ENCODE measurements around the gene DGKI. TPM values are rescaled to one million over a fixed set of nuclear protein-coding genes. Genes with fewer than 3 reads are reported as not detected.

DGKI gene
- total RNA-seq, 3 donors from 2014 or later (not counting 1 experiment from before 2014, with no cell fraction given) = 0.53 TPM; not detected in 2

DNA sequence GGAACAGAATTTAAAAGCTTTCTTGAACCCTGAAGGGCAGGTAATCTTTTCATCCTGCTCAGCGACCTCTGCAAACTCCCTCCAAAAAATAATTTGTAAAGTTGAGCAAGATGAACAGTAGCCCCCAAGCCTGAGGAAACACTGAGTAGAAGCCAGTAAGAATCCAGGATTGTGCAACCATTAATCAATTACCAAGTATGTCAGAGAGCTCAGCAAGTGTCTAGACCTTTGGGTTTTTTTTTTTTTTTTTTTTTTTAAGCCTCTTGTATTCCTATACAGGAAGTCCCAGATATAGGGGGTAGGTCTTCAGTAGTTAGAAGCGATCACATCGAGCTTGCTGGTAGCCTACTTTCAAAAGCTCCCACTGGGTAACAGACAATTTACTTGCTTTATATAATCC is 155.2 kb downstream of the DGKI start:
- intact Hi-C loops (cut with micrococcal nuclease) = no loop called here
- Mint-ChIP-seq H3K4me1 (no peaks in the 10 kb centered on the region), H3K27ac (no peak overlapping the region), H3K4me3 (no peak overlapping the region), H3K9me3 (no peaks in the 10 kb centered on the region), H3K27me3 (ENCODE audit: low read depth in 2 of 2) (no peaks in the 10 kb centered on the region), H3K36me3 (no peaks in the 10 kb centered on the region)
- Histone ChIP-seq H3K9me3 (ENCODE audit: control insufficient read depth, insufficient read depth, low read length) (no peaks in the 10 kb centered on the region), H3K27ac (ENCODE audit: low read length) (no peak overlapping the region), H3K36me3 (ENCODE audit: control insufficient read depth, insufficient read depth, low read length) (no peaks in the 10 kb centered on the region), H3K4me1 (ENCODE audit: control insufficient read depth, insufficient read depth, low read length) (no peaks in the 10 kb centered on the region), H3K27me3 (ENCODE audit: control insufficient read depth, insufficient read depth, low read length) (no peaks in the 10 kb centered on the region), H3K4me3 (ENCODE audit: low read length) (no peak overlapping the region)
- 93% methylated on average over 3 of the region's 3 CpGs for WGBS (ENCODE audit: insufficient coverage)
- ATAC-seq (no peak), DNase-seq (no peak)
- TF ChIP-seq, protein P1, sequence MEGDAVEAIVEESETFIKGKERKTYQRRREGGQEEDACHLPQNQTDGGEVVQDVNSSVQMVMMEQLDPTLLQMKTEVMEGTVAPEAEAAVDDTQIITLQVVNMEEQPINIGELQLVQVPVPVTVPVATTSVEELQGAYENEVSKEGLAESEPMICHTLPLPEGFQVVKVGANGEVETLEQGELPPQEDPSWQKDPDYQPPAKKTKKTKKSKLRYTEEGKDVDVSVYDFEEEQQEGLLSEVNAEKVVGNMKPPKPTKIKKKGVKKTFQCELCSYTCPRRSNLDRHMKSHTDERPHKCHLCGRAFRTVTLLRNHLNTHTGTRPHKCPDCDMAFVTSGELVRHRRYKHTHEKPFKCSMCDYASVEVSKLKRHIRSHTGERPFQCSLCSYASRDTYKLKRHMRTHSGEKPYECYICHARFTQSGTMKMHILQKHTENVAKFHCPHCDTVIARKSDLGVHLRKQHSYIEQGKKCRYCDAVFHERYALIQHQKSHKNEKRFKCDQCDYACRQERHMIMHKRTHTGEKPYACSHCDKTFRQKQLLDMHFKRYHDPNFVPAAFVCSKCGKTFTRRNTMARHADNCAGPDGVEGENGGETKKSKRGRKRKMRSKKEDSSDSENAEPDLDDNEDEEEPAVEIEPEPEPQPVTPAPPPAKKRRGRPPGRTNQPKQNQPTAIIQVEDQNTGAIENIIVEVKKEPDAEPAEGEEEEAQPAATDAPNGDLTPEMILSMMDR (IDR thresholded peaks at IDR 0.05) = no peak

DNA sequence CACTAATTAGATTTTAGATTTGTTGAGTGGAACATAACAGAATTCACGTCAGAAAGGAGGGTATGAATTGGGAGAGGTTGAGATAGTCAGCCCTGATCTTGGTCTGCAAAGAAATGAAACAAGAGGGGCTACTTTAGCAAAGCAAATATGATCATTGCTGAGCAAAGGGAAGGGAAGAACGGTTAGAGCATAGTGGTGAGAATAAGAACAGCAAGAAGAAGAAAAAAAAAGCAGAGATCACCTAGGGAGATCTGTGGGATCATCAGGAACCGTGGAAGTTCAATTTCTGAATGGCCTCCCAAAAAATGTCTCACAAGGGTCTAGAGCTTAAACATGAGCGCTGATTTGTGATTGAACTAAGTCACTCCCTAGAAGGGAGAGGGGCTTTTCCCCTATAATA is 156.1 kb downstream of the DGKI start:
- TF ChIP-seq, protein P1 (IDR thresholded peaks at IDR 0.05) = no peak
- intact Hi-C loops (cut with micrococcal nuclease) = no loop called here
- no peak overlapping the region for H3K4me3 Mint-ChIP-seq
- no peaks in the 10 kb centered on the region for H3K4me1 ChIP-seq (ENCODE audit: control insufficient read depth, insufficient read depth, low read length)
- H3K27me3 Mint-ChIP-seq (ENCODE audit: low read depth in 2 of 2) = no peaks in the 10 kb centered on the region
- H3K9me3 ChIP-seq (ENCODE audit: control insufficient read depth, insufficient read depth, low read length) = no peaks in the 10 kb centered on the region
- H3K27ac ChIP-seq (ENCODE audit: low read length) = no peak overlapping the region
- WGBS (ENCODE audit: insufficient coverage) = 80% methylated on average over 4 of the region's 4 CpGs
- ATAC-seq (no peak), DNase-seq (no peak)
- no peaks in the 10 kb centered on the region for H3K27me3 ChIP-seq (ENCODE audit: control insufficient read depth, insufficient read depth, low read length)
- H3K4me3 ChIP-seq (ENCODE audit: low read length) = no peak overlapping the region
- no peaks in the 10 kb centered on the region for H3K4me1 Mint-ChIP-seq
- no peaks in the 10 kb centered on the region for H3K36me3 Mint-ChIP-seq
- H3K27ac Mint-ChIP-seq = no peak overlapping the region
- H3K36me3 ChIP-seq (ENCODE audit: control insufficient read depth, insufficient read depth, low read length) = no peaks in the 10 kb centered on the region
- H3K9me3 Mint-ChIP-seq = no peaks in the 10 kb centered on the region

DNA sequence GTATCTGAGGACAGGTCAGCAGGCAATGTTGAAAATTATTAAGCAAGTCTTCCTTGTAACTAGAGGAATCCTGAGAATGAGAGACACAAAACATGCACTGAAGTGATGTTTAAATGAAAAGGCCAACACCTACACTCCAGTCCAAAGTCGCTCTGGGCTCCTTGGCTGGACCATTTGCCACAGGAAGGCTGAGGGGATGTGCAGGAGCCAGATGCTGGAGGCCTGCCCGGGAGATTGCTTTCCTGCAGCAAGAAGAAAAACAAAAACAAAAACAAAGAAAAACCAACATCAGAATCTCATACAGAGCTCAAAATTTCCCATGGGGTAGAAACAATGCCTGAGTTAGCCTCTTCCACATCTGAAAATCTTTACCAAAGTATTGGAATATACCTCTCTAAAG is 157.0 kb downstream of the DGKI start:
- H3K4me3 ChIP-seq (ENCODE audit: low read length) = no peak overlapping the region
- H3K27ac ChIP-seq (ENCODE audit: low read length) = no peak overlapping the region
- WGBS (ENCODE audit: insufficient coverage) = 84% methylated on average over 2 of the region's 2 CpGs
- no peak for DNase-seq
- intact Hi-C loops (cut with micrococcal nuclease) = no loop called here
- H3K36me3 Mint-ChIP-seq = no peaks in the 10 kb centered on the region
- no peaks in the 10 kb centered on the region for H3K9me3 ChIP-seq (ENCODE audit: control insufficient read depth, insufficient read depth, low read length)
- no peaks in the 10 kb centered on the region for H3K27me3 ChIP-seq (ENCODE audit: control insufficient read depth, insufficient read depth, low read length)
- H3K27me3 Mint-ChIP-seq (ENCODE audit: low read depth in 2 of 2) = no peaks in the 10 kb centered on the region
- no peaks in the 10 kb centered on the region for H3K4me1 ChIP-seq (ENCODE audit: control insufficient read depth, insufficient read depth, low read length)
- no peaks in the 10 kb centered on the region for H3K4me1 Mint-ChIP-seq
- TF ChIP-seq, protein P1 (IDR thresholded peaks at IDR 0.05) = no peak
- no peaks in the 10 kb centered on the region for H3K36me3 ChIP-seq (ENCODE audit: control insufficient read depth, insufficient read depth, low read length)
- ATAC-seq = no peak
- H3K27ac Mint-ChIP-seq = no peak overlapping the region
- no peak overlapping the region for H3K4me3 Mint-ChIP-seq
- H3K9me3 Mint-ChIP-seq = no peaks in the 10 kb centered on the region

DNA sequence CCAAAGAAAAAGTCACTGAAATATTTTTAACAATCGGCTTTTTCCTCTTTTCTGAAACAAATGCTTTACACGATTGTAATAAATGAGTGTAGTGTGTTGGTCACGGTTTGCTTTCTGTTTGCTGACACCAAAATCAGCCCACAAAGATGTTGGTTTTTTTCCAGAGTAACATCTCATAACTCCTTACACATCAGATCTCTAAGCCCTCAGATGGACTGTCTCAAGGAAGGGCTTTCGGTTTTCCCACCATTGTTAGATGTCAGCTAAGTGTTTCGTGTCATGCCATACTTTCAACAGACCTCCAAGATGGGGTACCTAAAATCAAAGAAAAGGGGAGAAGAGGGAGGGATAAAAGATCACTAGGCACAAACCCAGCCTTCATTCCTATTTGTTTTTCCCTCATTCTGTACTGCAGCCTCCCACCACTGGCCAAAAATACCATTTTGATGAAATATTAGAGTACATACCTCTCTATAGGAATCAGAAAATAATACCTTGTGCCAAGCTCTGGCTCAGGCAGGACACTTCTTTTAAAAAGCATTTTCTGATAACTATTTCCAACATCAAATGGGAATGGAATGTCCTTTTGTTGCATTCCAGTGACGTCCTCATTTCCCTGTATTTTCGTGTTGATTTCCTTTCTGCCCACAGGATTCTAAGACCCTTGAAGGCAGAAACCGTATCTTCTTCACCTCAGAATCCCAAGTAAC is 159.1 kb downstream of the DGKI start:
- H3K27me3 Mint-ChIP-seq (ENCODE audit: low read depth in 2 of 2) = peaks cover 0 to 4% of the 10 kb centered on the region in 2 donors
- Histone ChIP-seq H3K9me3 (ENCODE audit: control insufficient read depth, insufficient read depth, low read length) (no peaks in the 10 kb centered on the region), H3K4me1 (ENCODE audit: control insufficient read depth, insufficient read depth, low read length) (no peaks in the 10 kb centered on the region), H3K27me3 (ENCODE audit: control insufficient read depth, insufficient read depth, low read length) (no peaks in the 10 kb centered on the region), H3K36me3 (ENCODE audit: control insufficient read depth, insufficient read depth, low read length) (no peaks in the 10 kb centered on the region), H3K4me3 (ENCODE audit: low read length) (no peak overlapping the region), H3K27ac (ENCODE audit: low read length) (no peak overlapping the region)
- intact Hi-C loops (cut with micrococcal nuclease) = no loop called here
- no peaks in the 10 kb centered on the region for H3K4me1 Mint-ChIP-seq
- 94% methylated on average over 3 of the region's 8 CpGs for WGBS (ENCODE audit: insufficient coverage)
- H3K27ac Mint-ChIP-seq = no peak overlapping the region
- ATAC-seq (no peak), DNase-seq (no peak)
- H3K9me3 Mint-ChIP-seq = no peaks in the 10 kb centered on the region
- H3K4me3 Mint-ChIP-seq = no peak overlapping the region
- TF ChIP-seq, protein P1 (IDR thresholded peaks at IDR 0.05) = no peak
- H3K36me3 Mint-ChIP-seq = no peaks in the 10 kb centered on the region

All from natural killer cell (primary cell).